Esophagus muscularis mucosa (tissue), 4 donors: ENCODE measurements around the gene GOLIM4. TPM values are rescaled to one million over a fixed set of nuclear protein-coding genes. Genes with fewer than 3 reads are reported as not detected.
A peak's percentile ranks its signal among the peaks of the same experiment; 100 is the strongest.

Experiments used
- DNase-seq: peaks from one replicate; pipeline ENCODE4 v3.0.0-alpha.2; 2017; ENCODE audit errors: extremely low spot score
- H3K27ac ChIP-seq, 4 donors: fragments of 200-600 bp; sonication (generic); replicated peaks in 1 of 4; 1 replicate in 3 of 4; 2 replicates in 1 of 4; pipeline ENCODE4 v1.5.1; 2016 to 2019; ENCODE audit warnings: mild to moderate bottlenecking in 1 of 4
- H3K27me3 ChIP-seq, 4 donors: fragments of 200-600 bp; sonication (generic); one replicate each; pipeline versions ENCODE4 v1.5.1 to v1.6.0; 2016 to 2019
- H3K36me3 ChIP-seq, 4 donors: fragments of 200-600 bp; sonication (generic); one replicate each; pipeline ENCODE4 v1.5.1; 2016 to 2019
- H3K4me1 ChIP-seq, 4 donors: fragments of 200-600 bp; sonication (generic); one replicate each; pipeline ENCODE4 v1.5.1; 2016 to 2019
- H3K4me3 ChIP-seq, 4 donors: fragments of 200-600 bp; sonication (generic); 1 replicate in 2 of 4; 2 replicates in 2 of 4; pipeline ENCODE4 v1.5.1; 2016 to 2019; ENCODE audit warnings: mild to moderate bottlenecking in 4 of 4, moderate library complexity in 1 of 4
- H3K9me3 ChIP-seq, 4 donors: fragments of 200-600 bp; sonication (generic); 1 replicate in 3 of 4; 2 replicates in 1 of 4; pipeline ENCODE4 v1.5.1; 2016 to 2019
- CTCF ChIP-seq, 3 experiments: fragments of 200-600 bp in 2 of 3; fragments of 450-650 bp in 1 of 3; sonication (generic) in 2 of 3; IDR thresholded peaks; one replicate each; pipeline ENCODE4 v1.5.1; 2017 to 2019; ENCODE audit warnings: antibody characterized with exemption in 3 of 3, mild to moderate bottlenecking in 2 of 3, moderate library complexity in 1 of 3
- EP300 ChIP-seq: sonication (generic); formaldehyde crosslinking; IDR thresholded peaks from one replicate; pipeline ENCODE4 v1.6.1; 2017; ENCODE audit warnings: antibody characterized with exemption
- POLR2A ChIP-seq: fragments of 450-650 bp; IDR thresholded peaks from one replicate; pipeline ENCODE4 v1.6.1; 2017; ENCODE audit warnings: antibody characterized with exemption, moderate library complexity, mild to moderate bottlenecking, low read depth
- POLR2AphosphoS5 ChIP-seq, 2 donors: sonication (generic); formaldehyde crosslinking; IDR thresholded peaks; one replicate each; pipeline ENCODE4 v1.6.1; 2017; ENCODE audit warnings: antibody characterized with exemption in 2 of 2
- WGBS: methylation state at CpG from one replicate; pipeline ENCODE4 v1.1.5; 2018; 5-methylcytosine and 5-hydroxymethylcytosine counted together
- intact Hi-C: fragments of 100-400 bp; cut with DNase I; formaldehyde crosslinking; loops from one replicate; pipeline ENCODE4 v1.15.1; 2023
- total RNA-seq, 4 donors: library from RNA; depleted of rRNA; stranded (reverse); fragments of >200 nt; gene quantifications; one replicate each; pipeline versions ENCODE4 v1.1.0 to v1.2.1, GENCODE V29; 2016

Gene GOLIM4
- total RNA-seq, 4 donors from 2014 or later: 41.7 to 46.5 (median 45.0) TPM

GRCh38 chr3:168090306-168091085 lies 5.2 kb downstream of the GOLIM4 start:
- H3K4me3 ChIP-seq: no peak overlapping the region
- H3K27me3 ChIP-seq: no peaks in the 10 kb centered on the region
- DNase-seq: no peak
- no peaks in the 10 kb centered on the region for H3K36me3 ChIP-seq
- no peaks in the 10 kb centered on the region for H3K9me3 ChIP-seq
- TF ChIP-seq POLR2A (no peak), EP300 (no peak), POLR2AphosphoS5 (IDR thresholded peaks at IDR 0.05) (no peak), CTCF (IDR thresholded peaks at IDR 0.05) (no peak)
- peaks cover 50 to 70% (median 56%) of the 10 kb centered on the region in 4 donors for H3K4me1 ChIP-seq
- 84% methylated on average over 6 of the region's 6 CpGs for WGBS
- intact Hi-C loops: no loop called here
- no peak overlapping the region for H3K27ac ChIP-seq

GRCh38 chr3:168089179-168089771 lies 6.4 kb downstream of the GOLIM4 start:
- no peak for TF ChIP-seq POLR2AphosphoS5 (IDR thresholded peaks at IDR 0.05)
- no peak for TF ChIP-seq EP300
- no peak for TF ChIP-seq POLR2A
- no peak for TF ChIP-seq CTCF (IDR thresholded peaks at IDR 0.05)
- no peak for DNase-seq
- no peak overlapping the region for H3K4me3 ChIP-seq
- intact Hi-C loops: no loop called here
- WGBS: 92% methylated on average over 4 of the region's 4 CpGs
- H3K4me1 ChIP-seq: peaks cover 48 to 67% (median 53%) of the 10 kb centered on the region in 4 donors
- H3K36me3 ChIP-seq: no peaks in the 10 kb centered on the region
- no peak overlapping the region for H3K27ac ChIP-seq
- H3K9me3 ChIP-seq: no peaks in the 10 kb centered on the region
- no peaks in the 10 kb centered on the region for H3K27me3 ChIP-seq

- TF ChIP-seq CTCF (IDR thresholded peaks at IDR 0.05) (peak in 1 of 3 experiments; percentile 21), POLR2AphosphoS5 (IDR thresholded peaks at IDR 0.05) (no peak)
- no peaks in the 10 kb centered on the region for H3K36me3 ChIP-seq
- WGBS: 81% methylated on average over 3 of the region's 3 CpGs
- no peak for DNase-seq
- H3K27me3 ChIP-seq: no peaks in the 10 kb centered on the region
- H3K4me1 ChIP-seq: peaks cover 37 to 56% (median 46%) of the 10 kb centered on the region in 4 donors
- no peaks in the 10 kb centered on the region for H3K9me3 ChIP-seq
- no peak overlapping the region for H3K27ac ChIP-seq
- no peak overlapping the region for H3K4me3 ChIP-seq
- intact Hi-C loops: no loop called here
Measured at GRCh38 chr3:168088106-168088720, 7.5 kb downstream of the GOLIM4 start.

GRCh38 chr3:168087539-168087938 lies 8.2 kb downstream of the GOLIM4 start:
- Histone ChIP-seq H3K27ac (no peak overlapping the region), H3K9me3 (no peaks in the 10 kb centered on the region), H3K4me1 (peaks cover 30 to 52% (median 40%) of the 10 kb centered on the region in 4 donors), H3K27me3 (no peaks in the 10 kb centered on the region), H3K4me3 (no peak overlapping the region), H3K36me3 (no peaks in the 10 kb centered on the region)
- no peak for TF ChIP-seq CTCF (IDR thresholded peaks at IDR 0.05)
- no peak for TF ChIP-seq POLR2A
- TF ChIP-seq EP300: no peak
- TF ChIP-seq POLR2AphosphoS5 (IDR thresholded peaks at IDR 0.05): no peak
- no peak for DNase-seq
- intact Hi-C loops: no loop called here
- 86% methylated on average over 2 of the region's 2 CpGs for WGBS
